Muscle layer of colon (tissue), 2 donors: ENCODE data around the gene SLC23A3.
"Not testable (repeated sequence)": the region's sequence is repeated elsewhere in the genome, so short reads cannot be mapped to it uniquely, and the experiment has no call there.

ENCODE experiments used
- H3K27ac ChIP-seq: one replicate; pipeline ENCODE4 v1.7.0; 2013; ENCODE audit warnings: low read depth, mild to moderate bottlenecking, low read length, moderate library complexity
- H3K27me3 ChIP-seq, 2 donors: one replicate each; pipeline ENCODE4 v1.7.0; 2013; ENCODE audit warnings: low read length in 2 of 2, mild to moderate bottlenecking in 2 of 2; ENCODE audit not compliant: insufficient read depth in 2 of 2, control insufficient read depth in 1 of 2
- H3K36me3 ChIP-seq: one replicate; pipeline ENCODE4 v1.7.0; 2013; ENCODE audit warnings: mild to moderate bottlenecking, low read length; ENCODE audit not compliant: insufficient read depth
- H3K4me1 ChIP-seq: one replicate; pipeline ENCODE4 v1.7.0; 2013; ENCODE audit warnings: mild to moderate bottlenecking, low read length; ENCODE audit not compliant: insufficient read depth
- H3K4me3 ChIP-seq, 2 donors: one replicate each; pipeline ENCODE4 v1.7.0; 2013; ENCODE audit warnings: low read length in 2 of 2, low read depth in 1 of 2, mild to moderate bottlenecking in 1 of 2, moderate library complexity in 1 of 2
- H3K9ac ChIP-seq: one replicate; pipeline ENCODE4 v1.7.0; 2013; ENCODE audit warnings: low read length
- H3K9me3 ChIP-seq: one replicate; pipeline ENCODE4 v1.7.0; 2013; ENCODE audit warnings: mild to moderate bottlenecking, low read length
- donor health status: abdominal sarcoma.
- donor health status: Adenocarcinoma of cecum.

SLC23A3 gene

DNA sequence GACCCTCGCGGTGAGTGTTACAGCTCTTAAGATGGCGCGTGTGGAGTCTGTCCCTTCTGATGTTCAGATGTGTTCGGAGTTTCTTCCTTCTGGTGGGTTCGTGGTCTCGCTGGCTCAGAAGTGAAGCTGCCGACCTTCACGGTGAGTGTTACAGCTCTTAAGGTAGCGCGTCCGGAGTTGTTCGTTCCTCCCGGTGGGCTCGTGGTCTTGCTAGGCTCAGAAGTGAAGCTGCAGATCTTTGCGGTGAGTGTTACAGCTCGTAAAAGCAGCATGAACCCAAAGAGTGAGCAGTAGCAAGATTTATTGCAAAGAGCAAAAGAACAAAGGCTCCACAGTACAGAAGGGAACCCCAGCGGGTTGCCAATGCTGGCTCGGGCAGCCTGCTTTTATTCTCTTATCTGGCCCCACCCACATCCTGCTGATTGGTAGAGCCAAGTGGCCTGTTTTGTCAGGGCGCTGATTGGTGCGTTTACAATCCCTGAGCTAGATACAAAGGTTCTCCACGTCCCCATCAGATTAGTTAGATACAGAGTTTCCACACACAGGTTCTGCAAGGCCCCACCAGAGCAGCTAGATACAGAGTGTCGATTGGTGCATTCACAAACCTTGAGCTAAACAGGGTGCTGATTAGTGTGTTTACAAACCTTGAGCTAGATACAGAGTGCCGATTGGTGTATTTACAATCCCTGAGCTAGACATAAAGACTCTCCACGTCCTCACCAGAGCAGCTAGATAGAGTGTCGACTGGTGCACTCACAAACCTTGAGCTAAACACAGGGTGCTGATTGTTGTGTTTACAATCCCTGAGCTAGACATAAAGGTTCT lies 30.9 kb upstream of the SLC23A3 start:
- H3K27me3 ChIP-seq, H3K36me3 ChIP-seq, H3K27ac ChIP-seq, H3K4me1 ChIP-seq, H3K9me3 ChIP-seq, H3K4me3 ChIP-seq, H3K9ac ChIP-seq: not testable (repeated sequence)

DNA sequence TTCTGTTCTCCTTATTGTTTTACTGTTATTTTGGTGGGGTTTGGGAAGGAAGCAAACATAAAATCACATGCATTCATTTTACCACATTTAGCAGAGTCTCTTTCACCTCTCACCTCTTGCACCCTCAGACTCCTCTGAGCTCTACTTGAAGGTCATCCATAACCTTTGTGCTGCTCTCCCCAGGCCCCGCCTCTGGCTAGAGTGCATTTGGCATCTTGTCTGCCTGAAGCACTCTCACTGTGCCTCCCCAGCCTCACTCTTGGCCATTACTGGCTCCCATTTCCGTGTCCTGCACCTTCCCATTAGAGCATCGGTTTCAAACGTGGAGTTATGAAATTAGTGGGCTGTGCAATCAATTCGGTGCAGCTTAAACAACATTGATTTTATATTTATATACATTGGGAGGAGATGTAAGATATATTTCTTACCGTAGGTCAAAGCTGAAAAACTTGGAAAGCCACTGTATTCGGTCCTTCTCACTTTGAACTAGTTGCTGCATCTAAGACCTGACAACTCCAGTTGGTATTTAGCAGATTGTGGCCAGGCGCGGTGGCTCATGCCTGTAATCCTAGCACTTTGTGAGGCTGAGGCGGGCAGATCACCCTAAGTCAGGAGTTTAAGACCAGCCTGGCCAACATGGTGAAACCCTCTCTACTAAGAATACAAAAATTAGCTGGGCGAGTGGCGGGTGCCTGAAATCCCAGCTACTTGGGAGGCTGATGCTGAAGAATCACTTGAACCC lies 29.8 kb upstream of the SLC23A3 start:
- H3K36me3 ChIP-seq = no peaks in the 10 kb centered on the region
- H3K27ac ChIP-seq = no peak overlapping the region
- no peaks in the 10 kb centered on the region for H3K27me3 ChIP-seq
- H3K4me3 ChIP-seq = no peak overlapping the region
- H3K4me1 ChIP-seq = no peaks in the 10 kb centered on the region
- no peak overlapping the region for H3K9ac ChIP-seq
- no peaks in the 10 kb centered on the region for H3K9me3 ChIP-seq

DNA sequence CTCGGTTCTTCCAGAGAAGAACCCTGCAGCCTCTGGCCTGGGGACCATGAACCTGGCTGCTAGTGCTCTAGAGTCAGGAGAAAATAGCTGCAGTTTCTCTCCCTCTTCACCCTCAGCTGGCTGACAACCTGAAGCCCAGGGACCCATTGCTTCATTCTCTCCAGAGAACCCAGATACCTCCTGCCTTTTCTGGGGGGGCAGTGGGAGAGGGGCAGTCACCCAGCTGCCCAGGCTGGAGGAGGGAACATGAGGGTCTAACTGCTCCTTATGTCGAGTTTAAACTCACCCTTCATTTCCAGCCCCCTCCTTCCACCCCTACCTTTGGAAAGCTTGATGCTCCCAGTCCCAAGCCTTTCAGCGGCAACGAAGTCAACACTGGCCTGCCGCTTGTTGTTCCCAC lies 29.1 kb upstream of the SLC23A3 start:
- no peaks in the 10 kb centered on the region for H3K36me3 ChIP-seq
- no peak overlapping the region for H3K9ac ChIP-seq
- no peak overlapping the region for H3K27ac ChIP-seq
- H3K27me3 ChIP-seq = no peaks in the 10 kb centered on the region
- no peaks in the 10 kb centered on the region for H3K4me1 ChIP-seq
- no peak overlapping the region for H3K4me3 ChIP-seq
- no peaks in the 10 kb centered on the region for H3K9me3 ChIP-seq

DNA sequence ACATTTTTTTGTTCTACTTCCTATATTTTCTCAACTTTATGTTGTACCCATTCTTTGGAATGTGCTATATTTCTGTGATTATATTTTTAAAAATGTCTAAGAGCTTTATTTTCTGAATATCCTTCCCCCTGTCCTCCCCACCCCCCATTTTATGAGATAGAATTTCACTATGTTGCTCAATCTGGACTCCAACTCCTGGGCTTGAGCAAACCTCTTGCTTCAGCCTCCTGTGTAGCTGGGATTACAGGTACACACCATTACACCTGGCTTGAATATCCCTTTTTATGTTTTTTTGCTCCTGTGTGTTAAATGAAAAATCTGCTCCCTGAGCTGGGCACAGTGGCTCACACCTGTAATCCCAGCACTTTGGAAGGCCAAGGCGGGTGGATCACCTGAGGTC lies 27.6 kb upstream of the SLC23A3 start:
- H3K9me3 ChIP-seq = no peaks in the 10 kb centered on the region
- H3K36me3 ChIP-seq = no peaks in the 10 kb centered on the region
- no peak overlapping the region for H3K4me3 ChIP-seq
- no peaks in the 10 kb centered on the region for H3K27me3 ChIP-seq
- H3K9ac ChIP-seq = no peak overlapping the region
- no peaks in the 10 kb centered on the region for H3K4me1 ChIP-seq
- no peak overlapping the region for H3K27ac ChIP-seq

DNA sequence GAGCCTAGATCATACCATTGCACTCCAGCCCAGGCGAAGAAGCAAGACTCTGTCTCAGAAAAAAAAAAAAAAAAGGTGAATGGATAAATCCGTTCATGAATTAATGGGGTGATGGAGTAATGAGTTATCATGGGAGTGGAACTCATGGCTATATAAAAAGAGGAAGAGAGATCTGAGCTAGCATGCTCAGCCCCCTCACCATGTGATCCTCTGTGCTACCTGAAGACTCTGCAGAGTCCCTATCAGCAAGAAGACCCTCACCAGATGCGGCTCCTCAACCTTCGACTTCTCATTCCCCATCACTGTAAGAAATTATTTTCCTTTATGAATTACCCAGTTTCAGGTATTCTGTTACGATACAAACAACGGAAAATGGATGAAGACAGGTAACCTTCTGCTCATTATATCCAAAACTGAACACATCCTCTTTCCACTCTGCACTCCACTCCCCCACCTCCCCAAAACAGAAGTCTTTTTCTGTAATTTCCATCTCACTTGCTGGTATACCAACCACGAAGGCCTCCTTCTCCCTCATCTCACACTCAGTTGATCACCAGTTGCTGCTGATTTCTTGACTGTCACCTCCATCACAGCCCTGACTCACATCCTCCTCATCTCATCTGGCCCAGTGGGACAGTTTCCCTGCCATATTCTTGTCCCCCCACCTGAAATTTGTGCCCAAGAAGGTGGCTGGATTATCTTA lies 17.1 kb upstream of the SLC23A3 start:
- Histone ChIP-seq H3K9me3 (no peaks in the 10 kb centered on the region), H3K9ac (no peak overlapping the region), H3K4me1 (no peaks in the 10 kb centered on the region), H3K27me3 (no peaks in the 10 kb centered on the region), H3K36me3 (peaks cover 31% of the 10 kb centered on the region), H3K27ac (no peak overlapping the region), H3K4me3 (no peak overlapping the region)

DNA sequence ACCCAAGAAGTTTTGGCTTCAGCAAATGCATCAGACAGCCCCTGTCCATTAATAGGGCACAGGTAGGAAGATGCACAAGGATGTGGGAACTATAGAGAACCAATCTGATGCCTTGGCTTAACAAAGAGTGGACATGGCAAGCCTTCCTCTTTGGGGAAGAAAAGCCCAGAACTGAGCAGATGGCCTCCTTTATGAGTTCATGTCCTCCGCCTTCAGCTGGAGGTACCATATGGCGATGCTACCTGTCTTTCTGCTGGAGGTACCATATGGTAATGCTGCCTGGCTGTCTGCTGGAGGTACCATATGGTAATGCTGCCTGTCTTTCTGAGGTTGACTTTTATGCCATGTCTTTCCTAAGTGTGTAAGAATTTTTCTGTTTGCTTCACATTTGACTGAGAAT lies 14.3 kb upstream of the SLC23A3 start:
- H3K36me3 ChIP-seq = peaks cover 56% of the 10 kb centered on the region

DNA sequence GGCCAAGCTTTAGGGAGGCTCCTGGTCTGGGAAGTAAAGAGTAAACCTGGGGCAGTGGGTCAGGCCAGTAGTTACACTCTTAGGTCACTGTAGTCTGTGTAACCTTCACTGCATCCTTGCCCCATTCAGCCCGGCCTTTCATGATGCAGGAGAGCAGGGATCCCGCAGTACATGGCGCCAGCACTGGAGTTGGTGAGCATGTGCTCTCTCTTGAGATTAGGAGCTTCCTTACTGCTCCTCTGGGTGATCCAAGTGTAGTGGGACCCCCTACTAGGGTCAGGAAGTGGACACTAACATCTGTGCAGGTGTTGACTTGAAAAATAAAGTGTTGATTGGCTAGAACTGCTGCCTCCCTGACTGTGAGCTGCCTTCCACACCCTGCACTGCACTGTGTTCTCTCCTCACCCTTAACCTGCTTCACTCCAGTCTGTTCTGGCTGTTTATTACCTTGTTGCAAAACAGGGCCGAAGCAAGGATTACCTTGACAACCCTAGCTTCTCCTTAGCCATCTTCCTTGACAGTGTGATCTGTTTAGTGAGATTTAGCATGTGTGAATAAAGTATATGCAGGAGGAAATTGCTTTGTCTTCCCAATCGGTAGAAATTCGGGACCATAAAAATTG lies 13.4 kb upstream of the SLC23A3 start:
- H3K4me1 ChIP-seq = peaks cover 20% of the 10 kb centered on the region
- peaks cover 56% of the 10 kb centered on the region for H3K36me3 ChIP-seq
- H3K27me3 ChIP-seq = no peaks in the 10 kb centered on the region
- H3K27ac ChIP-seq = no peak overlapping the region
- H3K9me3 ChIP-seq = no peaks in the 10 kb centered on the region
- H3K4me3 ChIP-seq = no peak overlapping the region
- no peak overlapping the region for H3K9ac ChIP-seq

More for the DNA sequence above, 14.3 kb upstream of the SLC23A3 start:
- Histone ChIP-seq H3K27me3 (no peaks in the 10 kb centered on the region), H3K27ac (no peak overlapping the region), H3K4me3 (no peak overlapping the region), H3K9me3 (no peaks in the 10 kb centered on the region), H3K4me1 (peaks cover 15% of the 10 kb centered on the region), H3K9ac (no peak overlapping the region)

DNA sequence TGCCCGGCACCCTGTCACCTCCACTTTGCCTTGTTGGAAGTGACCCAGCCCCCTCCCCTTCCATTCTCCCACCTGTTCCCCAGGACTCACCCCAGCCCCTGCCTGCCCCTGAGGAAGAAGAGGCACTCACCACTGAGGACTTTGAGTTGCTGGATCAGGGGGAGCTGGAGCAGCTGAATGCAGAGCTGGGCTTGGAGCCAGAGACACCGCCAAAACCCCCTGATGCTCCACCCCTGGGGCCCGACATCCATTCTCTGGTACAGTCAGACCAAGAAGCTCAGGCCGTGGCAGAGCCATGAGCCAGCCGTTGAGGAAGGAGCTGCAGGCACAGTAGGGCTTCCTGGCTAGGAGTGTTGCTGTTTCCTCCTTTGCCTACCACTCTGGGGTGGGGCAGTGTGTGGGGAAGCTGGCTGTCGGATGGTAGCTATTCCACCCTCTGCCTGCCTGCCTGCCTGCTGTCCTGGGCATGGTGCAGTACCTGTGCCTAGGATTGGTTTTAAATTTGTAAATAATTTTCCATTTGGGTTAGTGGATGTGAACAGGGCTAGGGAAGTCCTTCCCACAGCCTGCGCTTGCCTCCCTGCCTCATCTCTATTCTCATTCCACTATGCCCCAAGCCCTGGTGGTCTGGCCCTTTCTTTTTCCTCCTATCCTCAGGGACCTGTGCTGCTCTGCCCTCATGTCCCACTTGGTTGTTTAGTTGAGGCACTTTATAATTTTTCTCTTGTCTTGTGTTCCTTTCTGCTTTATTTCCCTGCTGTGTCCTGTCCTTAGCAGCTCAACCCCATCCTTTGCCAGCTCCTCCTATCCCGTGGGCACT lies 12.7 kb upstream of the SLC23A3 start:
- H3K9ac ChIP-seq = no peak overlapping the region
- H3K4me1 ChIP-seq = peaks cover 20% of the 10 kb centered on the region
- H3K4me3 ChIP-seq = no peak overlapping the region
- no peak overlapping the region for H3K27ac ChIP-seq
- H3K9me3 ChIP-seq = no peaks in the 10 kb centered on the region
- H3K27me3 ChIP-seq = no peaks in the 10 kb centered on the region
- H3K36me3 ChIP-seq = peaks cover 56% of the 10 kb centered on the region

DNA sequence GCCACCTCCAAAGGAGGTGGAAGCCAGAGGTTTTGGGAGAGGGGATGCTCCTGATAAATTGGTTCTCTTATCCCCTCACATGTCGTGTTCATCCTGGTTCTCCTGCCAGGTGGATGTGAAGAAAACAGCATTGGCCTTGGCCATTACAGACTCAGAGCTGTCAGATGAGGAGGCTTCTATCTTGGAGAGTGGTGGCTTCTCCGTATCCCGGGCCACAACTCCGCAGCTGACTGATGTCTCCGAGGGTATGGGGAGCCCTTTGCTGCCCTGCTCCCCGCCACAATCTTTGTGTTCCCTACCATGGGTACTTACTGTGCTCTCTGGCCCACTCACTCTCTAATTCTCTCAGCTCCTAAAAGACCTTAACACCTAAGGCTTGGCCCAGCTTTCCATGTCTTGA lies 11.7 kb upstream of the SLC23A3 start:
- Histone ChIP-seq H3K9me3 (no peaks in the 10 kb centered on the region), H3K4me3 (no peak overlapping the region), H3K27me3 (no peaks in the 10 kb centered on the region), H3K4me1 (peaks cover 20% of the 10 kb centered on the region), H3K27ac (no peak overlapping the region), H3K36me3 (peaks cover 56% of the 10 kb centered on the region), H3K9ac (no peak overlapping the region)

DNA sequence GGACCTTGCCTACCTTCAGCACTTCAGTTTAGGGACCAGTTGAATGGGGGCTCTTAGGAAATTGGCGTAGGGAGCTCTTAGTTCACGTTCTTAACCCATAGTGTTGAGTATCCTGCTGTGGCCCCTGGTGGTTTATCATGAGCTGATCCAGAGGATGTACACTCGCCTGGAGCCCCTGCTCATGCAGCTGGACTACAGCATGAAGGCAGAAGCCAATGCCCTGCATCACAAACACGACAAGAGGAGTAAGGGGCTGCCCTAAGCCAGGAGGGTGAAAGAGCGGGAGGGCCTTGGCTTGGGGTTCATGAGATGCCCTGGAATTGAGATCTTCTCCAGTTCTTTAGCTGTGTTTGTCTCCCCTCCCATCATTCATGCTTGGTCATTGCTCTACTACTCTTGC lies 11.1 kb upstream of the SLC23A3 start:
- H3K9ac ChIP-seq = no peak overlapping the region
- no peak overlapping the region for H3K4me3 ChIP-seq
- H3K27ac ChIP-seq = no peak overlapping the region
- no peaks in the 10 kb centered on the region for H3K9me3 ChIP-seq
- H3K27me3 ChIP-seq = no peaks in the 10 kb centered on the region
- peaks cover 56% of the 10 kb centered on the region for H3K36me3 ChIP-seq
- peaks cover 21% of the 10 kb centered on the region for H3K4me1 ChIP-seq
